ENCODE measurements around the gene GPR157.

DNA sequence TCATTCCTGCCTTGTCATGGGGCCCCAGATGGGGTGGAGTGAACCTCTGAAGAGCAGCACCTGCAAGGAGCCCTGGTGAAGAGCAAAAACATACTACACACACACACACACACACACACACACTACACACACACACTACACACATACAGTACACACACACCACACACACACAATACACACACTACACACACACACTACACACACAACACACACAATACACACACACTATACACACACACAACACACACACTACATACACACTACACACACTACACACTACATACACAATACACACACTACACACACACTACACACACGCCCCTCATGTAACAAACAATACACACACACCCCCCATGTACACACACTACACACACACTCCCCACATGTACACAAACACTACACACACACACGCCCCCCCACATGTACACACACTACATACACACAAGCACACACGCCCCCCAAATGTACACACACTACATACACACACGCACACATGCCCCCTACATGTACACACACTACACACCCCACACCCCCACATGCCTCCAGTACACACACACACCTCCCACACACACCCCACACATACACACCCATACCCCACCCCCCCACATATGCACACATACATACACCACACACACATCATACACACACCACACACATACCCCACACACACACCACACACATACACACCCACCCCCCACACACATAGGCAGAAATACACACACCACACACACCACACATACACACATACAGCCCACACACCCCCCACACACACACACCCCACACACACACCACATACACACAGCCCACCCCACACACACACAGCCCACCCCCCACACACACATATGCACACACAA lies 68.8 kb downstream of the GPR157 start:
- TF ChIP-seq, protein P1, sequence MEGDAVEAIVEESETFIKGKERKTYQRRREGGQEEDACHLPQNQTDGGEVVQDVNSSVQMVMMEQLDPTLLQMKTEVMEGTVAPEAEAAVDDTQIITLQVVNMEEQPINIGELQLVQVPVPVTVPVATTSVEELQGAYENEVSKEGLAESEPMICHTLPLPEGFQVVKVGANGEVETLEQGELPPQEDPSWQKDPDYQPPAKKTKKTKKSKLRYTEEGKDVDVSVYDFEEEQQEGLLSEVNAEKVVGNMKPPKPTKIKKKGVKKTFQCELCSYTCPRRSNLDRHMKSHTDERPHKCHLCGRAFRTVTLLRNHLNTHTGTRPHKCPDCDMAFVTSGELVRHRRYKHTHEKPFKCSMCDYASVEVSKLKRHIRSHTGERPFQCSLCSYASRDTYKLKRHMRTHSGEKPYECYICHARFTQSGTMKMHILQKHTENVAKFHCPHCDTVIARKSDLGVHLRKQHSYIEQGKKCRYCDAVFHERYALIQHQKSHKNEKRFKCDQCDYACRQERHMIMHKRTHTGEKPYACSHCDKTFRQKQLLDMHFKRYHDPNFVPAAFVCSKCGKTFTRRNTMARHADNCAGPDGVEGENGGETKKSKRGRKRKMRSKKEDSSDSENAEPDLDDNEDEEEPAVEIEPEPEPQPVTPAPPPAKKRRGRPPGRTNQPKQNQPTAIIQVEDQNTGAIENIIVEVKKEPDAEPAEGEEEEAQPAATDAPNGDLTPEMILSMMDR (IDR thresholded peaks at IDR 0.05) = no peak
- no peak for TF ChIP-seq EZH2 (IDR thresholded peaks at IDR 0.05)
- TF ChIP-seq EZH2phosphoT487 (IDR thresholded peaks at IDR 0.05) = no peak
